Endothelial cell (in vitro differentiated cells): ENCODE data around the gene TRPM3. TPM values are rescaled to one million over a fixed set of nuclear protein-coding genes. Genes with fewer than 3 reads are reported as not detected.

ENCODE experiments used
- DNase-seq: peaks from one replicate; pipeline ENCODE4 v3.0.0; 2021; ENCODE audit warnings: low spot score
- H3K27ac Mint-ChIP-seq: one replicate; pipeline ENCODE4 v1.8.0; 2021; ENCODE audit warnings: mixed read lengths, inconsistent platforms; ENCODE audit not compliant: unreplicated experiment
- H3K27me3 Mint-ChIP-seq: one replicate; pipeline ENCODE4 v1.8.0; 2021; ENCODE audit warnings: mild to moderate bottlenecking, moderate library complexity, mixed read lengths, inconsistent platforms; ENCODE audit not compliant: unreplicated experiment
- H3K36me3 Mint-ChIP-seq: one replicate; pipeline ENCODE4 v1.8.0; 2021; ENCODE audit warnings: mild to moderate bottlenecking, low read depth, mixed read lengths, inconsistent platforms; ENCODE audit not compliant: unreplicated experiment
- H3K4me1 Mint-ChIP-seq: one replicate; pipeline ENCODE4 v1.8.0; 2021; ENCODE audit warnings: mild to moderate bottlenecking, mixed read lengths, inconsistent platforms; ENCODE audit not compliant: unreplicated experiment
- H3K4me3 Mint-ChIP-seq: one replicate; pipeline ENCODE4 v1.8.0; 2021; ENCODE audit warnings: mild to moderate bottlenecking, mixed read lengths, inconsistent platforms; ENCODE audit not compliant: unreplicated experiment
- H3K9me3 Mint-ChIP-seq: one replicate; pipeline ENCODE4 v1.8.0; 2021; ENCODE audit warnings: mixed read lengths, inconsistent platforms; ENCODE audit not compliant: unreplicated experiment
- CTCF ChIP-seq: fragments of 200-600 bp; sonication (generic); IDR thresholded peaks from one replicate; pipeline ENCODE4 v1.5.0; 2021; ENCODE audit warnings: antibody characterized with exemption; ENCODE audit not compliant: unreplicated experiment
- total RNA-seq: library from RNA; stranded (reverse); fragmentation: NEBNext Ultra II Directional; extraction: Animal tissue kit (Norgen Biotek cat#: 25700); gene quantifications from one replicate; pipeline ENCODE4 v1.2.1, GENCODE V29; 2021; ENCODE audit not compliant: unreplicated experiment

TRPM3 gene
- total RNA-seq, 1 donor from 2014 or later, result 0.54 TPM

GRCh38 chr9:71032779-71033178, 88.6 kb downstream of the TRPM3 start:
- no peak for TF ChIP-seq CTCF
- no peak overlapping the region for H3K27ac Mint-ChIP-seq
- no peaks in the 10 kb centered on the region for H3K4me1 Mint-ChIP-seq
- H3K9me3 Mint-ChIP-seq, result no peaks in the 10 kb centered on the region
- H3K4me3 Mint-ChIP-seq, result no peak overlapping the region
- H3K27me3 Mint-ChIP-seq, result peaks cover 2% of the 10 kb centered on the region
- H3K36me3 Mint-ChIP-seq, result no peaks in the 10 kb centered on the region
- DNase-seq, result no peak

- Mint-ChIP-seq H3K27me3 (peaks cover 2% of the 10 kb centered on the region), H3K4me1 (no peaks in the 10 kb centered on the region), H3K9me3 (no peaks in the 10 kb centered on the region), H3K36me3 (no peaks in the 10 kb centered on the region), H3K4me3 (no peak overlapping the region), H3K27ac (no peak overlapping the region)
- no peak for DNase-seq
- no peak for TF ChIP-seq CTCF
Measured at GRCh38 chr9:71025728-71026127, 95.7 kb downstream of the TRPM3 start.

- peaks cover 2% of the 10 kb centered on the region for H3K27me3 Mint-ChIP-seq
- no peaks in the 10 kb centered on the region for H3K9me3 Mint-ChIP-seq
- H3K4me3 Mint-ChIP-seq, result no peak overlapping the region
- no peaks in the 10 kb centered on the region for H3K4me1 Mint-ChIP-seq
- no peak overlapping the region for H3K27ac Mint-ChIP-seq
- no peak for TF ChIP-seq CTCF
- no peak for DNase-seq
- no peaks in the 10 kb centered on the region for H3K36me3 Mint-ChIP-seq
Measured at GRCh38 chr9:71025201-71025600, 96.2 kb downstream of the TRPM3 start.

GRCh38 chr9:71010258-71010657, 111.2 kb downstream of the TRPM3 start:
- Mint-ChIP-seq H3K4me3 (no peak overlapping the region), H3K9me3 (no peaks in the 10 kb centered on the region), H3K4me1 (no peaks in the 10 kb centered on the region), H3K36me3 (no peaks in the 10 kb centered on the region), H3K27me3 (no peaks in the 10 kb centered on the region), H3K27ac (no peak overlapping the region)
- TF ChIP-seq CTCF, result no peak
- DNase-seq, result no peak

- H3K9me3 Mint-ChIP-seq, result no peaks in the 10 kb centered on the region
- peaks cover 1% of the 10 kb centered on the region for H3K27me3 Mint-ChIP-seq
- TF ChIP-seq CTCF, result no peak
- no peaks in the 10 kb centered on the region for H3K4me1 Mint-ChIP-seq
- H3K27ac Mint-ChIP-seq, result no peak overlapping the region
- H3K36me3 Mint-ChIP-seq, result no peaks in the 10 kb centered on the region
- no peak for DNase-seq
- no peak overlapping the region for H3K4me3 Mint-ChIP-seq
Measured at GRCh38 chr9:71005456-71005855, 116.0 kb downstream of the TRPM3 start.
